Mammary epithelial cell (primary cell): ENCODE measurements around the gene ILDR1.

Experiments
- EZH2 ChIP-seq: IDR thresholded peaks from 2 replicates; pipeline ENCODE4 v1.6.1; 2012; ENCODE audit warnings: low read length, inconsistent platforms, borderline replicate concordance
- TF ChIP-seq, protein P1 (sequence below), 2 donors: IDR thresholded peaks in 1 of 2; conservative IDR thresholded peaks in 1 of 2; 2 replicates each; pipeline ENCODE4 v1.5.1; 2011 to 2012; ENCODE audit warnings: inconsistent platforms in 2 of 2, low read length in 2 of 2, mild to moderate bottlenecking in 2 of 2, control low read depth in 1 of 2, low read depth in 1 of 2; ENCODE audit not compliant: insufficient read depth in 1 of 2; ENCODE audit errors: extremely low read depth in 1 of 2

DNA sequence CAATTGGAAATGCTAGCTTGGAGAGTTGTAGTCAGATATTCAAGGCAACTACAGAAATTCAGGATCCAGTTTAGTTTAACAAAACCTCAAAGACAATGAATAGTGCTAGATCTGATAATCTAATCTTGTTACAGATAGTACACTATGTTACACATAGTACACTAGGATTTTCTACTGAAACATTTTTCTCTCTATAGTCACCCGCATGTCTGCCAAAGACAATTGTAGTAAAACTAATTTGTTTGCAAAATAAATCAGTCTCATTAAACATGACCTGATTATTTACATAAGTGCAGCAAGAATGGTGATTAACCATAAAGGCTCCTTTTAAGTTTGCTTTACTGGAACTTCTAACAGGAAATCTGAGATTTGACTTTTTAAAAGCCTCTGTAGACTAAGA is 52.0 kb downstream of the ILDR1 start:
- TF ChIP-seq, protein P1, sequence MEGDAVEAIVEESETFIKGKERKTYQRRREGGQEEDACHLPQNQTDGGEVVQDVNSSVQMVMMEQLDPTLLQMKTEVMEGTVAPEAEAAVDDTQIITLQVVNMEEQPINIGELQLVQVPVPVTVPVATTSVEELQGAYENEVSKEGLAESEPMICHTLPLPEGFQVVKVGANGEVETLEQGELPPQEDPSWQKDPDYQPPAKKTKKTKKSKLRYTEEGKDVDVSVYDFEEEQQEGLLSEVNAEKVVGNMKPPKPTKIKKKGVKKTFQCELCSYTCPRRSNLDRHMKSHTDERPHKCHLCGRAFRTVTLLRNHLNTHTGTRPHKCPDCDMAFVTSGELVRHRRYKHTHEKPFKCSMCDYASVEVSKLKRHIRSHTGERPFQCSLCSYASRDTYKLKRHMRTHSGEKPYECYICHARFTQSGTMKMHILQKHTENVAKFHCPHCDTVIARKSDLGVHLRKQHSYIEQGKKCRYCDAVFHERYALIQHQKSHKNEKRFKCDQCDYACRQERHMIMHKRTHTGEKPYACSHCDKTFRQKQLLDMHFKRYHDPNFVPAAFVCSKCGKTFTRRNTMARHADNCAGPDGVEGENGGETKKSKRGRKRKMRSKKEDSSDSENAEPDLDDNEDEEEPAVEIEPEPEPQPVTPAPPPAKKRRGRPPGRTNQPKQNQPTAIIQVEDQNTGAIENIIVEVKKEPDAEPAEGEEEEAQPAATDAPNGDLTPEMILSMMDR (conservative IDR thresholded peaks at IDR 0.05 in 1 of 2, IDR thresholded peaks at IDR 0.05 in 1 of 2; ENCODE audit: extremely low read depth in 1 of 2, insufficient read depth in 1 of 2, low read depth in 1 of 2, low read length in 2 of 2): no peak
- no peak for TF ChIP-seq EZH2
